ENCODE data around the gene APC. TPM values are rescaled to one million over a fixed set of nuclear protein-coding genes. Genes with fewer than 3 reads are reported as not detected.

Gene APC
- total and polyA plus RNA-seq, 8 donors = 32.2 to 52.0 (median 43.2) TPM

GRCh38 chr5:112772124-112772523, 34.4 kb downstream of the APC start:
- Histone ChIP-seq H3K36me3 (peaks cover 0 to 58% of the 10 kb centered on the region in 2 donors), H3K27ac (no peak overlapping the region), H3K4me3 (no peak overlapping the region), H3K9me3 (no peaks in the 10 kb centered on the region), H3K27me3 (no peaks in the 10 kb centered on the region), H3K4me1 (no peaks in the 10 kb centered on the region)
- DNase-seq (no peak), ATAC-seq (no peak)
- intact Hi-C loops (cut with DNase I) = no loop called here
- no peak for TF ChIP-seq CTCF (IDR thresholded peaks at IDR 0.05)

- Histone ChIP-seq H3K27me3 (no peaks in the 10 kb centered on the region), H3K9me3 (no peaks in the 10 kb centered on the region), H3K36me3 (peaks cover 0 to 63% of the 10 kb centered on the region in 2 donors), H3K4me1 (peaks cover 5 to 10% of the 10 kb centered on the region in 2 donors), H3K4me3 (no peak overlapping the region), H3K27ac (no peak overlapping the region)
- DNase-seq = no peak
- ATAC-seq = no peak
- intact Hi-C loops (cut with DNase I) = no loop called here
- no peak for TF ChIP-seq CTCF (IDR thresholded peaks at IDR 0.05)
These were observed 38.7 kb downstream of the APC start for GRCh38 chr5:112776301-112776856.

- ATAC-seq = peak; percentile 59
These were observed 41.8 kb downstream of the APC start for GRCh38 chr5:112779531-112779930.

GRCh38 chr5:112784726-112785125, 47.0 kb downstream of the APC start:
- TF ChIP-seq CTCF (IDR thresholded peaks at IDR 0.05) = no peak

More at GRCh38 chr5:112779531-112779930, 41.8 kb downstream of the APC start:
- Histone ChIP-seq H3K9me3 (no peaks in the 10 kb centered on the region), H3K27me3 (no peaks in the 10 kb centered on the region), H3K27ac (no peak overlapping the region), H3K36me3 (peaks cover 0 to 64% of the 10 kb centered on the region in 2 donors), H3K4me1 (peaks cover 5 to 10% of the 10 kb centered on the region in 2 donors), H3K4me3 (no peak overlapping the region)
- no peak for DNase-seq
- no peak for TF ChIP-seq CTCF (IDR thresholded peaks at IDR 0.05)
- intact Hi-C loops (cut with DNase I) = no loop called here

GRCh38 chr5:112787261-112787660, 49.6 kb downstream of the APC start:
- no peak overlapping the region for H3K4me3 ChIP-seq
- H3K27ac ChIP-seq = no peak overlapping the region
- H3K27me3 ChIP-seq = no peaks in the 10 kb centered on the region
- H3K9me3 ChIP-seq = no peaks in the 10 kb centered on the region
- DNase-seq = no peak
- no peak for ATAC-seq
- H3K36me3 ChIP-seq = peaks cover 0 to 51% of the 10 kb centered on the region in 2 donors
- intact Hi-C loops (cut with DNase I) = no loop called here
- H3K4me1 ChIP-seq = no peaks in the 10 kb centered on the region
- no peak for TF ChIP-seq CTCF (IDR thresholded peaks at IDR 0.05)

More at GRCh38 chr5:112784726-112785125, 47.0 kb downstream of the APC start:
- no peaks in the 10 kb centered on the region for H3K9me3 ChIP-seq
- H3K36me3 ChIP-seq = peaks cover 0 to 58% of the 10 kb centered on the region in 2 donors
- H3K4me3 ChIP-seq = no peak overlapping the region
- ATAC-seq (no peak), DNase-seq (no peak)
- H3K27me3 ChIP-seq = no peaks in the 10 kb centered on the region
- peaks cover 0 to 2% of the 10 kb centered on the region in 2 donors for H3K4me1 ChIP-seq
- no peak overlapping the region for H3K27ac ChIP-seq
- intact Hi-C loops (cut with DNase I) = no loop called here

Data from left lung (tissue), 10 donors.